KMS-11 (cell line): ENCODE results near the gene TMEM108.

Experiments
- H2AFZ ChIP-seq: fragments of 200-600 bp; sonication (generic); 2 replicates; pipeline ENCODE4 v1.6.1; 2016; ENCODE audit warnings: antibody characterized with exemption, mixed run types, low read depth
- H3K27ac ChIP-seq: fragments of 200-600 bp; sonication (generic); 2 replicates; pipeline ENCODE4 v1.6.1; 2016; ENCODE audit warnings: mild to moderate bottlenecking, mixed run types
- H3K27me3 ChIP-seq: fragments of 200-600 bp; sonication (generic); 2 replicates; pipeline ENCODE4 v1.6.1; 2017; ENCODE audit warnings: mild to moderate bottlenecking, low read depth, mixed run types, moderate library complexity; ENCODE audit not compliant: insufficient read depth
- H3K36me3 ChIP-seq: fragments of 200-600 bp; sonication (generic); 2 replicates; pipeline ENCODE4 v1.6.1; 2017; ENCODE audit warnings: mild to moderate bottlenecking, mixed run types; ENCODE audit not compliant: insufficient read depth
- H3K4me1 ChIP-seq: fragments of 200-600 bp; sonication (generic); 2 replicates; pipeline ENCODE4 v1.6.1; 2016; ENCODE audit warnings: mild to moderate bottlenecking, low read depth, mixed run types; ENCODE audit not compliant: poor library complexity, severe bottlenecking
- H3K4me2 ChIP-seq: fragments of 200-600 bp; sonication (generic); 2 replicates; pipeline ENCODE4 v1.7.0; 2016; ENCODE audit warnings: mild to moderate bottlenecking, mixed run types
- H3K4me3 ChIP-seq: fragments of 200-600 bp; sonication (generic); IDR thresholded peaks from 2 replicates; pipeline ENCODE4 v1.6.1; 2017; ENCODE audit warnings: low read depth, low read length, mixed read lengths; ENCODE audit not compliant: insufficient read depth
- H3K79me2 ChIP-seq: fragments of 200-600 bp; sonication (generic); 2 replicates; pipeline ENCODE4 v1.6.1; 2016; ENCODE audit warnings: low read depth, mixed run types; ENCODE audit not compliant: insufficient read depth
- H3K9ac ChIP-seq: fragments of 200-600 bp; sonication (generic); 2 replicates; pipeline ENCODE4 v1.6.1; 2016; ENCODE audit warnings: mild to moderate bottlenecking, mixed run types
- H4K20me1 ChIP-seq: fragments of 200-600 bp; sonication (generic); 2 replicates; pipeline ENCODE4 v1.6.1; 2016; ENCODE audit warnings: mild to moderate bottlenecking, mixed run types; ENCODE audit not compliant: insufficient read depth
- CTCF ChIP-seq: fragments of 200-600 bp; sonication (generic); conservative IDR thresholded peaks from 2 replicates; pipeline ENCODE4 v1.6.1; 2017; ENCODE audit warnings: low read depth, mild to moderate bottlenecking, antibody characterized with exemption, low read length, moderate library complexity, mixed read lengths

Gene TMEM108

GRCh38 chr3:133379926-133380325 lies 341.7 kb downstream of the TMEM108 start:
- TF ChIP-seq CTCF = no peak
- H3K9ac ChIP-seq = no peak overlapping the region
- no peaks in the 10 kb centered on the region for H3K36me3 ChIP-seq
- no peak overlapping the region for H3K4me3 ChIP-seq
- no peak overlapping the region for H3K27ac ChIP-seq
- no peak overlapping the region for H3K4me2 ChIP-seq
- H2AFZ ChIP-seq = no peak overlapping the region
- no peaks in the 10 kb centered on the region for H4K20me1 ChIP-seq
- no peaks in the 10 kb centered on the region for H3K27me3 ChIP-seq
- H3K4me1 ChIP-seq = peaks cover 11% of the 10 kb centered on the region
- H3K79me2 ChIP-seq = no peaks in the 10 kb centered on the region

GRCh38 chr3:133380481-133381225 lies 342.5 kb downstream of the TMEM108 start:
- Histone ChIP-seq H3K79me2 (no peaks in the 10 kb centered on the region), H3K36me3 (no peaks in the 10 kb centered on the region), H3K4me3 (no peak overlapping the region), H3K4me1 (peaks cover 13% of the 10 kb centered on the region), H3K27me3 (no peaks in the 10 kb centered on the region), H4K20me1 (no peaks in the 10 kb centered on the region), H3K27ac (no peak overlapping the region), H3K4me2 (no peak overlapping the region), H3K9ac (no peak overlapping the region), H2AFZ (no peak overlapping the region)
- TF ChIP-seq CTCF = no peak

- no peak for TF ChIP-seq CTCF
Measured at GRCh38 chr3:133381346-133382109, 343.3 kb downstream of the TMEM108 start.

GRCh38 chr3:133383175-133383574 lies 345.0 kb downstream of the TMEM108 start:
- H3K27ac ChIP-seq = no peak overlapping the region
- peaks cover 13% of the 10 kb centered on the region for H3K4me1 ChIP-seq
- H3K36me3 ChIP-seq = no peaks in the 10 kb centered on the region
- no peaks in the 10 kb centered on the region for H3K27me3 ChIP-seq
- no peak overlapping the region for H3K9ac ChIP-seq
- no peak overlapping the region for H3K4me2 ChIP-seq
- no peaks in the 10 kb centered on the region for H3K79me2 ChIP-seq
- no peak overlapping the region for H2AFZ ChIP-seq
- H3K4me3 ChIP-seq = no peak overlapping the region
- H4K20me1 ChIP-seq = no peaks in the 10 kb centered on the region
- TF ChIP-seq CTCF = no peak

More at GRCh38 chr3:133381346-133382109, 343.3 kb downstream of the TMEM108 start:
- no peak overlapping the region for H3K4me2 ChIP-seq
- H3K27me3 ChIP-seq = no peaks in the 10 kb centered on the region
- no peaks in the 10 kb centered on the region for H3K36me3 ChIP-seq
- peaks cover 13% of the 10 kb centered on the region for H3K4me1 ChIP-seq
- no peaks in the 10 kb centered on the region for H4K20me1 ChIP-seq
- H3K9ac ChIP-seq = no peak overlapping the region
- H3K79me2 ChIP-seq = no peaks in the 10 kb centered on the region
- H3K4me3 ChIP-seq = no peak overlapping the region
- H2AFZ ChIP-seq = no peak overlapping the region
- no peak overlapping the region for H3K27ac ChIP-seq
